K562 (cell line): ENCODE data around the gene LDLRAD3. TPM values are rescaled to one million over a fixed set of nuclear protein-coding genes. Genes with fewer than 3 reads are reported as not detected.

ENCODE experiments used
- BMI1 ChIP-seq: fragments of 150-350 bp; IDR thresholded peaks from 2 replicates; pipeline ENCODE4 v1.6.1; 2014; ENCODE audit warnings: low read length
- KLF1 ChIP-seq: fragments of 450-650 bp; IDR thresholded peaks from 2 replicates; pipeline ENCODE4 v1.6.1; 2016; ENCODE audit warnings: missing genetic modification characterization, missing compliant biosample characterization
- MGA ChIP-seq: fragments of 450-650 bp; IDR thresholded peaks from 2 replicates; pipeline ENCODE4 v1.6.1; 2016; ENCODE audit warnings: mild to moderate bottlenecking, moderate library complexity
- POLR2H ChIP-seq: IDR thresholded peaks from 2 replicates; pipeline ENCODE4 v1.6.1; 2016; ENCODE audit warnings: missing genetic modification characterization, low read depth, mild to moderate bottlenecking, control low read depth, missing compliant biosample characterization, moderate library complexity
- SMAD3 ChIP-seq: fragments of 450-650 bp; formaldehyde crosslinking; conservative IDR thresholded peaks from 2 replicates; pipeline ENCODE4 v1.4.0; 2020; ENCODE audit warnings: mild to moderate bottlenecking
- SUPT5H ChIP-seq: fragments of 450-650 bp; IDR thresholded peaks from 2 replicates; pipeline ENCODE4 v1.6.1; 2016
- TEAD1 ChIP-seq, 2 experiments: fragments of 450-650 bp in 1 of 2; sonication (generic) in 1 of 2; formaldehyde crosslinking; IDR thresholded peaks; 2 replicates each; pipeline versions ENCODE4 v1.4.0 to v1.8.0; 2020 to 2022; ENCODE audit warnings: mild to moderate bottlenecking in 2 of 2, missing genetic modification reagents in 1 of 2
- ZNF134 ChIP-seq: fragments of 250-450 bp; sonication (Bioruptor Pico); conservative IDR thresholded peaks from 2 replicates; pipeline ENCODE4 v1.4.0; 2020
- ZNF239 ChIP-seq: fragments of 250-450 bp; sonication (Bioruptor Pico); IDR thresholded peaks from 2 replicates; pipeline ENCODE4 v1.4.0; 2020; ENCODE audit warnings: mild to moderate bottlenecking
- ZNF584 ChIP-seq: fragments of 200-800 bp; sonication (Bioruptor generic); IDR thresholded peaks from 2 replicates; pipeline ENCODE4 v1.6.1; 2016; ENCODE audit warnings: low read depth, mild to moderate bottlenecking, missing genetic modification characterization, missing compliant biosample characterization
- ZNF592 ChIP-seq: fragments of 450-650 bp; IDR thresholded peaks from 2 replicates; pipeline ENCODE4 v1.6.1; 2017; ENCODE audit warnings: antibody characterized with exemption, mild to moderate bottlenecking
- ZNF707 ChIP-seq: fragments of 250-450 bp; sonication (Bioruptor Pico); conservative IDR thresholded peaks from 2 replicates; pipeline ENCODE4 v1.8.0; 2022; ENCODE audit warnings: inconsistent platforms, mild to moderate bottlenecking, moderate library complexity
- ZNF785 ChIP-seq: fragments of 250-450 bp; sonication (Bioruptor Pico); IDR thresholded peaks from 2 replicates; pipeline ENCODE4 v1.4.0; 2020; ENCODE audit warnings: mild to moderate bottlenecking
- polyA plus RNA-seq, 8 experiments: library from polyadenylated mRNA; depleted of rRNA in 4 of 8; stranded (reverse) in 5 of 8; unstranded in 3 of 8; fragments of >200 nt; fragmentation: Nextera tagmentation in 2 of 8; fragmentation: Illumina TruSeq in 1 of 8; extraction: Ambion mirVana in 2 of 8; extraction: Trizol in 1 of 8; gene quantifications; 2 replicates each; pipeline versions ENCODE4 v1.2.1 to v1.2.3, GENCODE V29; 2011 to 2014; ENCODE audit warnings: inconsistent platforms in 1 of 8, missing spikeins in 1 of 8
- total RNA-seq, 7 experiments: library from RNA; depleted of rRNA in 6 of 7; stranded (reverse); fragments of >200 nt in 6 of 7; fragmentation: Illumina TruSeq in 2 of 7; extraction: Trizol in 2 of 7; gene quantifications; 2 replicates each; pipeline versions ENCODE4 v1.2.1 to v1.2.3, GENCODE V29; 2011 to 2021; ENCODE audit warnings: low replicate concordance in 1 of 7

LDLRAD3 gene
- total and polyA plus RNA-seq, 9 of the 15 experiments (the other 6 are each of a cell fraction or from before 2014, with no cell fraction given): 0.73 to 7.2 (median 3.5) TPM

DNA sequence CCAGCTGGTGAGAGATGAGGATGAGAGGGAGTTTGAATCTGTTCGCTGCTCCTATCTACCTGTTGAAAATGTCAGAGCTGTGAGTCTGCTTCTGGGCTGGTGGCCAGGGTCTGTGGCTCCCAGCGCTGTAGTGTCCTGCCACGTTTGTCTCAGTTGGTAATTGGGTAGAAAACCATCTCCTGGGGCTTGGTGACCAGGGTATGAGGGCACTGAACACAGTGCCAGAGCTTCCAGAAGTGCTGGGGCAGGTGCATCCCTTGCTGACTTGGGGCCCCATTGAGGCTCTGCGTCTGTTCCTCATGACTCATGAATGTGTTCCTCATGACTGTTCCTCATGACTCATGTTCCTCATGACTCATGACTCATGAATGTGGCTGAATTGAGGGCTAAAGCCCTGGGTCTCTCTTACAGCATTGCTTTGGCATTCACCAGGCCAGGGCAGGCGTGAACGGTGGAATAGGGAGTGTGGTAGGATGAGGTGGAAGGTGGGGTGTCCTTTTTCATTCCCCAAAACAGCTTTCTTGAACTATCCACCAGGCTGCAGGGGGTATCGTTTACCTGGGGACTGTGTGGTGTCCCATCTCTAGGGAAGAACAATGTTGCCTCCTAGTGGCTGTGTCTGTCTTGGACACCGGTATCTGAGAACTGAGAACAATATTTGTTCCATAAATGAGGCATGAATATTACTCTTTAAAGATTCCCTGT is 205.8 kb downstream of the LDLRAD3 start (continued):
- peak; percentile 84 for TF ChIP-seq MGA
- peak; percentile 16; the same call in 1 of the 2 replicates for TF ChIP-seq ZNF239 (CRISPR knock-in tag)
- peak; percentile 90 for TF ChIP-seq ZNF584
- TF ChIP-seq ZNF707: no peak
- TF ChIP-seq ZNF785: no peak
- TF ChIP-seq KLF1 (tag): no peak
- peak; percentile 87 for TF ChIP-seq ZNF592
- no peak for TF ChIP-seq POLR2H (tag)
- TF ChIP-seq SUPT5H: no peak
- no peak for TF ChIP-seq BMI1
- no peak; the same call in 1 of the 2 replicates for TF ChIP-seq ZNF134 (CRISPR knock-in tag)
- TF ChIP-seq SMAD3: peak; percentile 49; the same call in 1 of the 2 replicates
- peak; percentile 98 to 100 for TF ChIP-seq TEAD1 (CRISPR knock-in tag; IDR thresholded peaks at IDR 0.05)
